Calu3 (cell line): ENCODE measurements around the gene DCHS2. TPM values are rescaled to one million over a fixed set of nuclear protein-coding genes. Genes with fewer than 3 reads are reported as not detected.

ENCODE experiments used
- BruUV-seq: library from RNA; stranded (reverse); fragments of 400-500 nt; replicated peaks from 2 replicates; lab custom pipeline; 2021; lab: Mats Ljungman, UMichigan
- CTCF ChIA-PET: fragments of 300-600 bp; sonication (Branson Sonifier 250); formaldehyde crosslinking; loops from one replicate; lab custom pipeline; 2022; ENCODE audit warnings: antibody characterized with exemption; lab: Charles Lee
- DNase-seq: peaks from one replicate; pipeline ENCODE4 v3.0.0; 2022
- H3K27ac Mint-ChIP-seq: one replicate; pipeline ENCODE4 v1.8.0; 2022; ENCODE audit warnings: mixed read lengths; ENCODE audit not compliant: unreplicated experiment
- H3K27me3 Mint-ChIP-seq: one replicate; pipeline ENCODE4 v1.8.0; 2022; ENCODE audit warnings: mixed read lengths; ENCODE audit not compliant: unreplicated experiment
- H3K36me3 Mint-ChIP-seq: one replicate; pipeline ENCODE4 v1.8.0; 2022; ENCODE audit warnings: mild to moderate bottlenecking, moderate library complexity, mixed read lengths; ENCODE audit not compliant: insufficient read depth, unreplicated experiment
- H3K4me1 Mint-ChIP-seq: one replicate; pipeline ENCODE4 v1.8.0; 2022; ENCODE audit warnings: mild to moderate bottlenecking, low read depth, mixed read lengths; ENCODE audit not compliant: unreplicated experiment
- H3K4me3 Mint-ChIP-seq: one replicate; pipeline ENCODE4 v1.8.0; 2022; ENCODE audit warnings: mild to moderate bottlenecking, low read depth, moderate library complexity, mixed read lengths; ENCODE audit not compliant: unreplicated experiment
- H3K9me3 Mint-ChIP-seq: one replicate; pipeline ENCODE4 v1.8.0; 2022; ENCODE audit warnings: low read depth, mixed read lengths; ENCODE audit not compliant: unreplicated experiment
- intact Hi-C: fragments of 100-400 bp; cut with micrococcal nuclease; formaldehyde crosslinking; loops from one replicate; pipeline ENCODE4 v1.10.0; 2022; ENCODE audit not compliant: unreplicated experiment
- total RNA-seq: library from RNA; stranded (reverse); gene quantifications from 2 replicates; pipeline ENCODE4 v1.2.3, GENCODE V29; 2022
- TF ChIP-seq, protein P1 (sequence below): fragments of 200-600 bp; IDR thresholded peaks from one replicate; pipeline ENCODE4 v1.8.0; 2022; ENCODE audit warnings: antibody characterized with exemption; ENCODE audit not compliant: unreplicated experiment

DCHS2 gene
- total RNA-seq, 1 experiment from 2014 or later, result 0.07 TPM

GRCh38 chr4:154390324-154390723, 101.3 kb downstream of the DCHS2 start:
- BruUV-seq, result no TSS peak
- peaks cover 2% of the 10 kb centered on the region for H3K9me3 Mint-ChIP-seq
- no peaks in the 10 kb centered on the region for H3K36me3 Mint-ChIP-seq
- CTCF ChIA-PET, result no interaction called here
- no peak overlapping the region for H3K27ac Mint-ChIP-seq
- no peak for DNase-seq
- peaks cover 21% of the 10 kb centered on the region for H3K27me3 Mint-ChIP-seq
- H3K4me1 Mint-ChIP-seq, result no peaks in the 10 kb centered on the region
- intact Hi-C loops, result no loop called here
- TF ChIP-seq, protein P1, sequence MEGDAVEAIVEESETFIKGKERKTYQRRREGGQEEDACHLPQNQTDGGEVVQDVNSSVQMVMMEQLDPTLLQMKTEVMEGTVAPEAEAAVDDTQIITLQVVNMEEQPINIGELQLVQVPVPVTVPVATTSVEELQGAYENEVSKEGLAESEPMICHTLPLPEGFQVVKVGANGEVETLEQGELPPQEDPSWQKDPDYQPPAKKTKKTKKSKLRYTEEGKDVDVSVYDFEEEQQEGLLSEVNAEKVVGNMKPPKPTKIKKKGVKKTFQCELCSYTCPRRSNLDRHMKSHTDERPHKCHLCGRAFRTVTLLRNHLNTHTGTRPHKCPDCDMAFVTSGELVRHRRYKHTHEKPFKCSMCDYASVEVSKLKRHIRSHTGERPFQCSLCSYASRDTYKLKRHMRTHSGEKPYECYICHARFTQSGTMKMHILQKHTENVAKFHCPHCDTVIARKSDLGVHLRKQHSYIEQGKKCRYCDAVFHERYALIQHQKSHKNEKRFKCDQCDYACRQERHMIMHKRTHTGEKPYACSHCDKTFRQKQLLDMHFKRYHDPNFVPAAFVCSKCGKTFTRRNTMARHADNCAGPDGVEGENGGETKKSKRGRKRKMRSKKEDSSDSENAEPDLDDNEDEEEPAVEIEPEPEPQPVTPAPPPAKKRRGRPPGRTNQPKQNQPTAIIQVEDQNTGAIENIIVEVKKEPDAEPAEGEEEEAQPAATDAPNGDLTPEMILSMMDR, result no peak
- H3K4me3 Mint-ChIP-seq, result no peak overlapping the region

GRCh38 chr4:154389148-154389547, 102.5 kb downstream of the DCHS2 start:
- CTCF ChIA-PET, result no interaction called here
- Mint-ChIP-seq H3K27me3 (peaks cover 9% of the 10 kb centered on the region), H3K9me3 (peaks cover 2% of the 10 kb centered on the region), H3K36me3 (no peaks in the 10 kb centered on the region), H3K4me3 (no peak overlapping the region), H3K27ac (no peak overlapping the region), H3K4me1 (no peaks in the 10 kb centered on the region)
- intact Hi-C loops, result no loop called here
- no TSS peak for BruUV-seq
- TF ChIP-seq, protein P1, result no peak
- no peak for DNase-seq

DNA sequence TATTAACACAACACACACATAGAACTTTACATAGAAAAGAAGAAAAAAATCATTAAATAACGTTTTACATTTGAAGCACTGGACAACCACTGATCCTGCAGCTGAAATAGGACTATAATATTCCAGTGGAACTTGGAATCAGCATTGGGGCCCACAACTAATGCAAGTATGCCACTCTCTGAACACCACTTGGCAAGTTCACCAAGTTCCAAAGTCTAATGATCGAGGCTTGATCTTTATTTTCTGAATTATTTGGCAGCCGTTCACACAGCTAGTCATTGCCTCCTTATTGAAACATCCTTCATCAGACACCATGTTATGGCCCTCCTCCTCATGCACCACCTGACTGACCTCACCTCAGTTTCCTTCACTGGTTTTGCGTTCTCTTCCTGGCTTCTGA, 107.6 kb downstream of the DCHS2 start:
- intact Hi-C loops, result no loop called here
- no peaks in the 10 kb centered on the region for H3K36me3 Mint-ChIP-seq
- H3K4me3 Mint-ChIP-seq, result no peak overlapping the region
- no peaks in the 10 kb centered on the region for H3K27me3 Mint-ChIP-seq
- peaks cover 3% of the 10 kb centered on the region for H3K9me3 Mint-ChIP-seq
- CTCF ChIA-PET, result no interaction called here
- TF ChIP-seq, protein P1, result no peak
- DNase-seq, result no peak
- H3K4me1 Mint-ChIP-seq, result no peaks in the 10 kb centered on the region
- no TSS peak for BruUV-seq
- H3K27ac Mint-ChIP-seq, result no peak overlapping the region

DNA sequence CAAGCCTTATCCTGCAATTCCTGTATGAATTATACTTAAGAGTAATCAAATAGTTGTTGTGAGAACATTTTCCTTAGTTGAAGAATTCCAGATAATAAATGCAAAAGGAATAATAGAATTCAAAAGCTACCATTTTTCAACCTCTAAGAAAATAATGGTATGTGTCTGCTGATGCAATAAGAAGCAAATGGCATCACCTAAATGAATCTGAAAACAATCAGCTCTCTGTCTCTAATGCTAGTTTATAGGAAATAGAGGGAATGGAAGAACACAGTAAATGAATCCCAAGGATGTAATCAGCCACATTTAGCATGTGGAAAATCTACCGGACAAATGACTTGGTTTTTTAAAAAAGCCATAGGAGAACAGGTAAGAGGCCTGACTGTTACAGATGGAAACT, 115.1 kb downstream of the DCHS2 start:
- CTCF ChIA-PET, result no interaction called here
- BruUV-seq, result no TSS peak
- H3K4me3 Mint-ChIP-seq, result no peak overlapping the region
- peak overlapping the region; percentile 44 for H3K27ac Mint-ChIP-seq
- intact Hi-C loops, result no loop called here
- DNase-seq, result no peak
- peaks cover 8% of the 10 kb centered on the region for H3K9me3 Mint-ChIP-seq
- no peaks in the 10 kb centered on the region for H3K4me1 Mint-ChIP-seq
- TF ChIP-seq, protein P1, result no peak
- peaks cover 5% of the 10 kb centered on the region for H3K27me3 Mint-ChIP-seq
- no peaks in the 10 kb centered on the region for H3K36me3 Mint-ChIP-seq
